GM20000 (cell line): ENCODE measurements around the gene BOD1.

Experiments
- DNase-seq: peaks from one replicate; pipeline ENCODE4 v3.0.0; 2012; ENCODE audit warnings: low spot score
- CTCF ChIP-seq: IDR thresholded peaks from 2 replicates; pipeline ENCODE4 v1.5.1; 2012; ENCODE audit warnings: mild to moderate bottlenecking, control low read depth; ENCODE audit errors: extremely low read depth, missing control alignments

The BOD1 gene

GRCh38 chr5:173565491-173566072, 50.9 kb downstream of the BOD1 start:
- TF ChIP-seq CTCF = no peak
- DNase-seq = no peak

GRCh38 chr5:173564106-173564505, 52.3 kb downstream of the BOD1 start:
- no peak for TF ChIP-seq CTCF
- DNase-seq = no peak

- no peak for DNase-seq
- TF ChIP-seq CTCF = no peak
Measured at GRCh38 chr5:173563246-173563645, 53.2 kb downstream of the BOD1 start.

GRCh38 chr5:173562451-173562850, 54.0 kb downstream of the BOD1 start:
- TF ChIP-seq CTCF = no peak
- DNase-seq = no peak
